Lower leg skin (tissue), 4 donors: ENCODE data around the gene CDYL2. TPM values are rescaled to one million over a fixed set of nuclear protein-coding genes. Genes with fewer than 3 reads are reported as not detected.

ENCODE experiments used
- DNase-seq, 2 donors: peaks; one replicate each; pipeline ENCODE4 v3.0.0-alpha.2; 2019; ENCODE audit warnings: low spot score in 2 of 2
- H3K4me3 ChIP-seq: fragments of 200-600 bp; sonication (generic); 2 replicates; pipeline ENCODE4 v1.5.1; 2017; ENCODE audit warnings: mild to moderate bottlenecking, low read depth; ENCODE audit not compliant: poor library complexity, severe bottlenecking
- CTCF ChIP-seq, 3 donors: fragments of 450-650 bp; IDR thresholded peaks; one replicate each; pipeline ENCODE4 v1.5.1; 2016; ENCODE audit warnings: antibody characterized with exemption in 3 of 3, mild to moderate bottlenecking in 3 of 3, moderate library complexity in 2 of 3
- POLR2A ChIP-seq, 2 donors: fragments of 450-650 bp; IDR thresholded peaks; one replicate each; pipeline ENCODE4 v1.6.1; 2016 to 2017; ENCODE audit warnings: antibody characterized with exemption in 2 of 2, mild to moderate bottlenecking in 1 of 2, moderate library complexity in 1 of 2
- WGBS, 2 donors: methylation state at CpG; one replicate each; pipeline ENCODE4 v1.1.5; 2018; 5-methylcytosine and 5-hydroxymethylcytosine counted together
- intact Hi-C: fragments of 100-400 bp; cut with DNase I; formaldehyde crosslinking; loops from one replicate; pipeline ENCODE4 v1.15.0; 2023; ENCODE audit warnings: low total_unique reads
- total RNA-seq, 4 donors: library from RNA; depleted of rRNA; stranded (reverse); fragments of >200 nt; gene quantifications; one replicate each; pipeline ENCODE4 v1.1.0, GENCODE V29; 2016

Gene CDYL2
- total RNA-seq, 4 donors from 2014 or later, result 1.3 to 1.9 (median 1.7) TPM

DNA sequence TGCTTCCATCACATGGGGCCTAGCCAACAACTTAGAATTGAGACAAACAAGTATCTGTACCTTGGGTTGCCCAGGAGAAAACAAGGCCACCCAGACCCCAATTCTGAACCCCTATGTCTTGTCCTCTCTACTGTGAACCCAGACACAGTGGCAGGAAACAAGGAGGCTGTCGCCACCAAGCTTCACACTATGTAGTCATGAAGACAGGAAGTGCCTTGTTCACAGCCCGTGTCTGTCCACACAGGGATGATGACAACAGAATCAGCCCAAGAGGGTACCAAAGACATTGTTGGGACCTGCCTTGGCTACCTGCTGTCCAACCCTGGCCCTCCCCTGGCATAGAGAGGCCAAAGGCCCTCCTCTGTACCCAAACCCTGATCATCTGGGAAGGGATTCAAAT lies 84.8 kb downstream of the CDYL2 start:
- no peak for DNase-seq
- intact Hi-C loops, result no loop called here
- WGBS, 2 donors, result 71 to 73% methylated on average over 2 of the region's 2 CpGs
- H3K4me3 ChIP-seq, result no peak overlapping the region
- no peak for TF ChIP-seq POLR2A (IDR thresholded peaks at IDR 0.05)
- TF ChIP-seq CTCF (IDR thresholded peaks at IDR 0.05), result no peak

DNA sequence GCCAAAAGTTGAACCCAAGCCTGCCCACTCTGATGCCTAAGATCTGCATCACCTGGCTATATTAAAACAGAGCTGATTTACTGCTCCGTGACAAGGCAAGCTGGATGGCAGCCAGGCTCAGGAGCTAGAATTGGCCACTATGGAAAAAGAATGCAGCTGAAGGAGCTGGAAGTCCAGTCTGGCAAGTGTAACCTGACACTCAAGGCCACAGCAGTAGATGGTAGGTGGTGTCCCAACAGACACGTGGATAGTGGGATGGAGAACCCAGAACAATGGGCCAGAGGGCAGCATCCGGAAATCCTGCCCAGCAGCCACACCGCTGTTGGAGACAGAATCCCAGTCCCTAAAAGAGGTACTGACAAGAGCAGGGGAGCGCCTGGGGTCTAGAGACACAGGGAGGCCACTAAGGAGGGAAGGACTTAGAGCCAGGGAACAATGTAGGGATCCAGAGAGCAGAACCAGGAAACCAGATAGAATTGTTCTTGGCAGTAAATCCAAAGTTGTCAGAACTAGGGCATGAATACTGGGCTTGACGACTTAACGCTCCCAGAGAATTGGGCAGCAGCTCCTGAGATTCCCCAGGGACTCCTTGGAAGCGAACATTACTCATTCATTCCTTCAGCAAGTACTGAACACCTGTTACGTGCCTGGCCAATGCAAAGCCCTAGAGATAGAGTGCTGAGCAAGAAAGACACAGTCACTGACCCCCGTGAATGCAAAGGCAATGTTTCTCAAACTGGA lies 85.7 kb downstream of the CDYL2 start:
- no peak for TF ChIP-seq POLR2A (IDR thresholded peaks at IDR 0.05)
- no peak for TF ChIP-seq CTCF (IDR thresholded peaks at IDR 0.05)
- peak in 1 of 2 donors; percentile 18 for DNase-seq
- intact Hi-C loops, result no loop called here
- no peak overlapping the region for H3K4me3 ChIP-seq
- WGBS, 2 donors, result 54 to 67% methylated on average over 10 of the region's 10 CpGs

DNA sequence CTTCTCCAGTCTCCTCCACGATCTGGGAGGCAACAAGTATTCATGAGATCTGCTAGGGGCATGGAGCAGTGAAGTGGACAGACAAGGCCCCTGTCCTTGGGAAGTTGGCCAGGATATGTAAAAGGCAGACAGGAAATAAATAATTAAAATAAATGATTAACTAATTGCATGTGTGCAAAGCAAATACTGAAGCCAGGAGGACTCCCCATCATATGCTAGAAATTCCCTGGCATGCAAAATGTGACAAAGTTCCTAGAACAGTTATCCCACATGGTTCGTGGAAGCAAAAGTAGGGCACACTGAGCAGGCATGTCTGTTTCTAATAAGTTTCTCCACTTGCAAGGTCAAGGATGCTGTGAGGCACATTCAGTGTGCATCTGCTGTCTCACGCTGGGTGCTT lies 86.8 kb downstream of the CDYL2 start:
- 65 to 67% methylated on average over 3 of the region's 3 CpGs for WGBS, 2 donors
- TF ChIP-seq POLR2A (IDR thresholded peaks at IDR 0.05) (no peak), CTCF (IDR thresholded peaks at IDR 0.05) (no peak)
- no peak for DNase-seq
- intact Hi-C loops, result no loop called here
- no peak overlapping the region for H3K4me3 ChIP-seq

DNA sequence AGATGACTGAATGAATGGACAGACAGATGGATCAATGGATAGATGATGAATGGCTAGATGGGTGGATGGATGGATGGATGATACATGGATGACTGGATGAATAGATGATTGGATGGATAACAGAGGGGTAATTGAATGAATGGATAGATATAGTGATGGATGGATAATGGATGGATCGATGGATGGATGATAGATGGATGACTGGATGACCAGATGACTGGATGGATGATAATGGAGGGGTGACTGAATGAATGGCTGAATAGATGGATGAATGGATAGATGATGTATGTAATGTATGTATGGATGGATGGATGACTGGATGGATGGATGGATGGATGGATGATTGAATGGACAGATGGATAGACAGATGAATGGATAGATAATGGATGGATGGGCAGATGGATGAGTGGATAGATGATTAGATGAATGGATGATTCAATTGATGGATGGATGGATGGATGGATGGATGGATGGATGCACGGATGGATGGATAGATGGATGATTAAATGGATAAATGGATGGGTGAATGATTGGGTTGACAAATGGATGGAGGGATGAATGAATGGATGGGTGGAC lies 87.7 kb downstream of the CDYL2 start:
- no peak for TF ChIP-seq CTCF (IDR thresholded peaks at IDR 0.05)
- WGBS, 2 donors, result 89 to 91% methylated on average over 2 of the region's 2 CpGs
- no peak for DNase-seq
- intact Hi-C loops, result no loop called here
- no peak overlapping the region for H3K4me3 ChIP-seq

DNA sequence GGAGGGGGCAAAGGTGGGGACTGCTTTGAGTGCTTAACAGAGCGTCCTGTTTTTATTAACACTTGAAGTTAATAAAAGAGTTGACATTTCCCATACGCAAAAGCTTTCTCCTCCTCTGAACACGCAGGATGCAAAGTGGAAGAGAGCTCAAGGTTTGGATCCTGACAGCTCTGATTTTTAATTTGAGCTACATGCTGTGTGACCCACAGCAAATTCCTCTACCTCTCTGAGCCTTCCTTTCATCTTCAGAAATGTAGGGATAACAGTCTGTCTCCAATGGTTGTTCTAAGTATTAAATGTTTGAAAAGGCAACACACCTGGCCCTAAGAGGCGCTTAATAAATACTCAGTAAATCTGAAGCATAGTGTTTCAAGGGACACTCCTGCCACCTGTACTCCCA lies 93.0 kb downstream of the CDYL2 start:
- no peak for DNase-seq
- 83 to 88% methylated on average over 4 of the region's 4 CpGs for WGBS, 2 donors
- H3K4me3 ChIP-seq, result no peak overlapping the region
- no peak for TF ChIP-seq POLR2A (IDR thresholded peaks at IDR 0.05)
- no peak for TF ChIP-seq CTCF (IDR thresholded peaks at IDR 0.05)
- intact Hi-C loops, result no loop called here
